ENCODE results near the gene GPR65.

GPR65 gene

DNA sequence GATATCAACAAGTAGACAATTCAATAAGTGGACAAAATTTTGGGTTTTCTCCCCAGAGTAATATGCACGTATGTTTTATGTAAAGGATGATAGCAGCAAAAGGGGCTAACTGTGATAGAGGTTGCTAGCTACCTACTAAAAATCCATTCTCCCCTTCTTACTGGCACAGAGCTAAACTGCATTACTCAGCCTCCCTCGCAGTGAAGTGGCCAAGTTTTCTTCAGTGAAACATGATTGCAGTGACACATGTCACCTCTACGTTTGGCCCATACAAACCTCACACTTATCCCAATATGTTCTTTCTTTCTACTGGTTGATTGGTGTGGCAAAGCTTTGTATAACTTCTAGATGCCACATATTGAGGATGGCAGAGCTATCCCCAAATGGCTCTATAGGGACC, 34.3 kb downstream of the GPR65 start:
- DNase-seq (ENCODE audit: low spot score): no peak

GRCh38 chr14:88040146-88040545, 35.2 kb downstream of the GPR65 start:
- DNase-seq (ENCODE audit: low spot score): no peak

GRCh38 chr14:88043529-88044443, 38.9 kb downstream of the GPR65 start:
- DNase-seq (ENCODE audit: low spot score): no peak

- no peak for DNase-seq (ENCODE audit: low spot score)
Observed at GRCh38 chr14:88044444-88044758, 39.5 kb downstream of the GPR65 start.

DNA sequence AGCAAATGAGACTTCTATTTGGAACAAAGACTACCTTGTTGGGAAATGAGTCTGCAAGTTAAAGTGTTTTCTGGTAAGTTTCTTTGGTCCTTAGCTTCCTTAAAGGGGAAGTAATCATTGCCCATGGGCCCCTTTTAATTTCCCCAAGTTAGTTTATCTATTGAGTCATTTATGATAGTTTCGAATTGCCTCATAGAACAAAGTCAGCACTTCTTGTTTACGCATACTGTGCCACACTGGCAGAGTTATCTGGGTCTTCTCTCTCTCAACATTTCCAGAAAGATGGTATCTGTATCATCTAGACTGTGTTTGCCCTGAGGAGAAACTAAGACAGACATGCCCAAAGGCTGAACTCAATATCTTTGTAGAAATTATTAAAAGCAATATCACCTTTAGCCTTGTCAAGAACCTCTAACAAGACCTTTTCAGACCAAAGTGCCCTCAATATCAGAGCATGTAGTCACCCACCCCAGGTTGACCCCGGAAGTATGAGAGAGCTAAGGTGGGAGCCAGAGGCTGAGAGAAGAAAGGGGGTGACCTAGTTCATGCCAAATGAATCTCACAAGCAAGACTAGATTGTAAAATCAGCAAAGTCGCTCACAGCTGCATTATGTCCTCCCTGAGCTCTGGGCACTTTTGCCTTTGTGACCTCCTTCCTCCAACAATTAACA, 40.0 kb downstream of the GPR65 start:
- peak; percentile 79 for DNase-seq (ENCODE audit: low spot score)

DNA sequence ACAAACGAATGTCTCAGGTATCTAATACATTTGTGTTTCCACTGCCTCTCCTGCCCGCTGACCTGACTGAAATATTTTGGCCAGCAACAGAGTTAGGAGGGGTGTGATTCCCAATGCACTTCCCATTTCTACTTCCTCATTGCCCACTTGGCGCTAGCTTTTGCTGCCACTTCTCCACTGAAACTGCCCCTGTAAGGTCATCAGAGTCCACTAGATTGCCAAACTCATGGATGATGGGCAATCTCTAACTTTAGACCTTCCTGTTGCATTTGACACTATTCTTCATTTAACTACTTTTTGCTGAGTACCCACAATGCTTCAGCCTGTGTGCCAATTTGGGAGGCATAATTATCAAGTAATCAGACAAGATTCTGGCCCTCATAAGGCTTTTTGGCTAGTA, 40.8 kb downstream of the GPR65 start:
- DNase-seq (ENCODE audit: low spot score): no peak

GRCh38 chr14:88048351-88048750, 43.4 kb downstream of the GPR65 start:
- no peak for DNase-seq (ENCODE audit: low spot score)

- DNase-seq (ENCODE audit: low spot score): no peak
Observed at GRCh38 chr14:88049266-88049665, 44.3 kb downstream of the GPR65 start.

DNA sequence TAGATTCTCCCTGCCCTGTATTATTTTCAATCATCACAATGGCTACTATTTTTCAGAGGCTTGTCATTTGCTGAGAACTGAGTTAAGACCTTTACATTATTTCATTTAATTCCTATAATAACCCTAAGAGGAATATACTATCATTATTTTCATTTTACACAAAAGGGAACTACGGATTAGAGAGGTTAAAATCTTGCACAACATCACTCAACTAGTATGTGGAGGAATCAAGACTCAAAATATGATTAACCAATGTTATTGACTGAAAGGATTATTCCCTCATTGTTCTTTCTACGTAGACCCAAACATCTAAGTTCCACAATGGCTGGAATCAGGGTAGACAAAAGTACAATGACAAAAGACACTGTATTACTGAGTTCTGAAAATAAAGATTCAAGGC, 45.0 kb downstream of the GPR65 start:
- no peak for DNase-seq (ENCODE audit: low spot score)

GRCh38 chr14:88060576-88060975, 55.6 kb downstream of the GPR65 start:
- no peak for DNase-seq (ENCODE audit: low spot score)

- no peak for DNase-seq (ENCODE audit: low spot score)
Observed at GRCh38 chr14:88063811-88064210, 58.9 kb downstream of the GPR65 start.

Measured in activated CD4-positive, alpha-beta T cell treated with anti-CD3 and anti-CD28 coated beads, Interleukin-2, Interleukin-4, amounts not matched to agents 100 ng/mL and 50 ng/mL, durations not matched to agents 16 hours and 8 hours (primary cell).